ENCODE data around the gene RAPGEF6. TPM values are rescaled to one million over a fixed set of nuclear protein-coding genes. Genes with fewer than 3 reads are reported as not detected.

Gene RAPGEF6
- total RNA-seq, 1 donor from 2014 or later, result 16.9 TPM

DNA sequence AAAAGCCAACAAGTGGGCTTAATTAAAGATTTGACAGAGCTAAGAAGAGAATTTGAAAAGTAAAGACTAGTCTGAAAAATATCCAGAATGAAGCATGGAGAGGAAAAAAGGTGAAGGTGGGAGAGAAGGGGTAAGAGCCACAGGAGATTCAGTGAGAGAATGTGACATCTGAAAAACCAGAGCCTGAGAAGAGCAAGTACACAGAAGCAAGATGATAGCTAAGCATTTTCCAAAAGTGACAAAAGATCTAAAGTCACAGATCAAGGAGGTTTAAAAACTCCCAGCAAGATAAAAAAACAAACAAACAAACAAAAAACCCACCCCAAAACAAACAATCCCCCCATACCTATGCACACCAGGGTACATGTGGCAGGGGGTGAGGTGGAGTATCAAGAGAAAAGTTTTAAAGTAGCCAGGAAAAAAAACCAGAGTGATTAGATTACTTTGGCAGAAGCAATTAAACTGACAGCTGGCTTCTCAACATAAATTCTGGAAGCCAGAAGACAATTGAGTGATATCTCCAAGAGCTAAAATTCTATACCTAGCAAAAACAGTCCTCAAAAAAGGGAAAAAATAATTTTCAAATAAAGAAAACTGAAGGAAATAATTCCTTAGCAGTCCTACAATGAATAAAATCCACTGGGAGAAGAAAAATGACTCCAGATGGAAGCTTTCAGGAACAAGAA lies 111.4 kb downstream of the RAPGEF6 start:
- no peak for DNase-seq (ENCODE audit: low spot score)
- no peaks in the 10 kb centered on the region for H3K9me3 Mint-ChIP-seq (ENCODE audit: unreplicated experiment)
- peaks cover 3% of the 10 kb centered on the region for H3K36me3 Mint-ChIP-seq (ENCODE audit: low read depth, unreplicated experiment)
- peaks cover 19% of the 10 kb centered on the region for H3K4me1 Mint-ChIP-seq (ENCODE audit: unreplicated experiment)
- H3K27me3 Mint-ChIP-seq (ENCODE audit: unreplicated experiment), result no peaks in the 10 kb centered on the region
- TF ChIP-seq, protein P1, sequence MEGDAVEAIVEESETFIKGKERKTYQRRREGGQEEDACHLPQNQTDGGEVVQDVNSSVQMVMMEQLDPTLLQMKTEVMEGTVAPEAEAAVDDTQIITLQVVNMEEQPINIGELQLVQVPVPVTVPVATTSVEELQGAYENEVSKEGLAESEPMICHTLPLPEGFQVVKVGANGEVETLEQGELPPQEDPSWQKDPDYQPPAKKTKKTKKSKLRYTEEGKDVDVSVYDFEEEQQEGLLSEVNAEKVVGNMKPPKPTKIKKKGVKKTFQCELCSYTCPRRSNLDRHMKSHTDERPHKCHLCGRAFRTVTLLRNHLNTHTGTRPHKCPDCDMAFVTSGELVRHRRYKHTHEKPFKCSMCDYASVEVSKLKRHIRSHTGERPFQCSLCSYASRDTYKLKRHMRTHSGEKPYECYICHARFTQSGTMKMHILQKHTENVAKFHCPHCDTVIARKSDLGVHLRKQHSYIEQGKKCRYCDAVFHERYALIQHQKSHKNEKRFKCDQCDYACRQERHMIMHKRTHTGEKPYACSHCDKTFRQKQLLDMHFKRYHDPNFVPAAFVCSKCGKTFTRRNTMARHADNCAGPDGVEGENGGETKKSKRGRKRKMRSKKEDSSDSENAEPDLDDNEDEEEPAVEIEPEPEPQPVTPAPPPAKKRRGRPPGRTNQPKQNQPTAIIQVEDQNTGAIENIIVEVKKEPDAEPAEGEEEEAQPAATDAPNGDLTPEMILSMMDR (IDR thresholded peaks at IDR 0.05; ENCODE audit: unreplicated experiment), result no peak
- H3K27ac Mint-ChIP-seq (ENCODE audit: unreplicated experiment), result peak overlapping the region; percentile 27
- no peak overlapping the region for H3K4me3 Mint-ChIP-seq (ENCODE audit: unreplicated experiment)

DNA sequence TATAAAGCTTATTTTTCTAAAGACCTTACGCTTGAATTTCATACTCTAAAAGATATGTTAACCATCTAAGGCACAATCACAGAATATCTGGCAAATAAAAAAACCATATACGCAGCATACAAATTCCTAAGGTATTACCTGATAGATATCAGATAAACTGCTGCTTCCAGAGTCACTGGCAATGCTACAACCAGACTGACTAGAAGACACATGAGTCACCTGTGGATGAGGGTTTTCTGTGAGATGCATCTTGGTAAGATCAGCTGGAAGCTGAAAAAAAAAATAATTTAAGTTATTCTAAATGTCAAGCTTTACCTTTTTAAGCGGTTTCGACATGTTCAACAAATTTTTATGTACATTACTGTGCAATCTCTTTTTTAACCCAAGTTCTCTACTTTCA lies 113.8 kb downstream of the RAPGEF6 start:
- TF ChIP-seq, protein P1 (IDR thresholded peaks at IDR 0.05; ENCODE audit: unreplicated experiment), result no peak
- H3K27ac Mint-ChIP-seq (ENCODE audit: unreplicated experiment), result no peak overlapping the region
- no peaks in the 10 kb centered on the region for H3K27me3 Mint-ChIP-seq (ENCODE audit: unreplicated experiment)
- peaks cover 3% of the 10 kb centered on the region for H3K36me3 Mint-ChIP-seq (ENCODE audit: low read depth, unreplicated experiment)
- no peak overlapping the region for H3K4me3 Mint-ChIP-seq (ENCODE audit: unreplicated experiment)
- no peak for DNase-seq (ENCODE audit: low spot score)
- H3K9me3 Mint-ChIP-seq (ENCODE audit: unreplicated experiment), result no peaks in the 10 kb centered on the region
- H3K4me1 Mint-ChIP-seq (ENCODE audit: unreplicated experiment), result peaks cover 16% of the 10 kb centered on the region

DNA sequence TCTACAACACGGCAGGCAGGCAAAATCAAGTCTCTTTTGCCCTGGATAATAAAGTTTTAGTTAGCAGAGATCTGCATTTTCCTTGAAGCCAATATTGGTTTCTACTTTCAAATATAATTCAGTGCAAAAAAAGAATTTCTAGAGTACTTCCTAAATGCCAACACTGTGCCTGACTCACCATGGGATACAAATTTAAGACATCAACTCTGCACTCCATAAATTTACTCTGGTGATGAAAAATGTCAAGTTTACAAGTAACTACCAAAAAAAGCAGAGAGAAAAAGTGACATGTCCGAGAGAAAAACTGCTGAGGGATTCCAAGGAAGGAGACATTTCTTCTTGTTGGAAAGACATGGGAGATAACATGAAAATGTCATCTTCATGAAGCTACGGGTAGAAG lies 119.7 kb downstream of the RAPGEF6 start:
- peaks cover 4% of the 10 kb centered on the region for H3K36me3 Mint-ChIP-seq (ENCODE audit: low read depth, unreplicated experiment)
- TF ChIP-seq, protein P1 (IDR thresholded peaks at IDR 0.05; ENCODE audit: unreplicated experiment), result no peak
- DNase-seq (ENCODE audit: low spot score), result no peak

DNA sequence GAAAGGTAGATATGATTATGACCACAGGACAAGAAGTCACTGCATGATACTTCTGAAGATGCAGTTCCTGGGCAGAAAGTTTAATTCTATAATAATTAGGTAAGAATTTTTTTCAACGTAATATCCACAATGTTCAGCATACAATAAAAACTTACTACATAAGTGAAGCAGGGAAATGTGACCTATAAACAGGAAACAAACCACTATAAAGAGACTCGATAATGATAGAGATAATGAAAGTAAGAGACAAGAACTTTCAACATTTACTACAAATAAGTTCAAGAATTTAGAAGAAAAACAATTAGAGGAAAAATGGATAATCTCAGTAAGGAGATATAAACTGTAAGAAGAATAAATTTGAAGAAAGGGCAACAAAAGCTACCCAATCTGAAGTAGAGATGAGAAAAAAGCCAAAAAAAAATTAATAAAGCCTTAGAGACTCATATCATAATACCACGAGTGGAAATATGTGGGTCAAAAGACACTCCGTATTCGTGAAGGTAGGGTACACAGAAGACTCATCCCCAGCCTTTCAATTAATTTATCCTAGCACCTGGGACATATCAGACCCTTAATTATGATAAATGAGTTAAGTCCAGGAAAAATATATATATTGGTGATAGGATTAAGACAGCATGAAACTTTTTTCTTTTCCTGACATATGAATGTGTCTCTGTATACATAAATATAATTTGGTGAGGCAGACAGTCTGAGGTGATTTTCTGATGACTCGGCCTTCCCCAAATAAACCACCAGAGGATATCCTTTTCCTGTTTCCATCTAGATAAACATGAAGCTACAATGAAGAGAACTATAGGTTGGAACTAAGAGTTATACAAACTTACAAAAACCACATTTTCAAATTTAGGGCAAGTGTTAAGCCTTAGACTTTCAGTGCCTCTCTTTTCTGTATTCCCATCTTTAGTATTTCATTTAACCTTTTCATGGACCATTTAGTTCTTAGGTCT lies 120.4 kb downstream of the RAPGEF6 start:
- TF ChIP-seq, protein P1 (IDR thresholded peaks at IDR 0.05; ENCODE audit: unreplicated experiment), result no peak
- DNase-seq (ENCODE audit: low spot score), result no peak
- H3K4me3 Mint-ChIP-seq (ENCODE audit: unreplicated experiment), result peak overlapping the region; percentile 27
- no peaks in the 10 kb centered on the region for H3K27me3 Mint-ChIP-seq (ENCODE audit: unreplicated experiment)
- peak overlapping the region; percentile 97 for H3K27ac Mint-ChIP-seq (ENCODE audit: unreplicated experiment)
- peaks cover 36% of the 10 kb centered on the region for H3K4me1 Mint-ChIP-seq (ENCODE audit: unreplicated experiment)
- H3K36me3 Mint-ChIP-seq (ENCODE audit: low read depth, unreplicated experiment), result peaks cover 4% of the 10 kb centered on the region
- no peaks in the 10 kb centered on the region for H3K9me3 Mint-ChIP-seq (ENCODE audit: unreplicated experiment)

More for the DNA sequence above, 119.7 kb downstream of the RAPGEF6 start:
- Mint-ChIP-seq H3K9me3 (ENCODE audit: unreplicated experiment) (no peaks in the 10 kb centered on the region), H3K27ac (ENCODE audit: unreplicated experiment) (peak overlapping the region; percentile 97), H3K27me3 (ENCODE audit: unreplicated experiment) (no peaks in the 10 kb centered on the region), H3K4me1 (ENCODE audit: unreplicated experiment) (peaks cover 36% of the 10 kb centered on the region), H3K4me3 (ENCODE audit: unreplicated experiment) (no peak overlapping the region)

Data from endothelial cell (in vitro differentiated cells).